Colonic mucosa (tissue), 4 donors: ENCODE measurements around the gene DLGAP1. TPM values are rescaled to one million over a fixed set of nuclear protein-coding genes. Genes with fewer than 3 reads are reported as not detected.

Source experiments
- DNase-seq: peaks from one replicate; pipeline ENCODE4 v3.0.0-alpha.2; 2020
- H3K27ac ChIP-seq: fragments of 200-600 bp; one replicate; pipeline ENCODE4 v1.8.0; 2021
- H3K27me3 ChIP-seq: fragments of 200-600 bp; one replicate; pipeline ENCODE4 v1.8.0; 2021
- H3K36me3 ChIP-seq: fragments of 200-600 bp; one replicate; pipeline ENCODE4 v1.8.0; 2021
- H3K4me1 ChIP-seq: fragments of 200-600 bp; one replicate; pipeline ENCODE4 v1.8.0; 2021; ENCODE audit warnings: mild to moderate bottlenecking
- H3K4me3 ChIP-seq: fragments of 200-600 bp; one replicate; pipeline ENCODE4 v1.8.0; 2021
- H3K9ac ChIP-seq, 2 donors: one replicate each; pipeline ENCODE4 v1.7.0; 2013; ENCODE audit warnings: control low read depth in 2 of 2, low read depth in 2 of 2, low read length in 2 of 2
- H3K9me3 ChIP-seq: fragments of 200-600 bp; one replicate; pipeline ENCODE4 v1.8.0; 2021
- intact Hi-C: fragments of 100-400 bp; cut with DNase I; formaldehyde crosslinking; loops from one replicate; pipeline ENCODE4 v1.14.1; 2022
- total RNA-seq, 2 donors: library from RNA; stranded (reverse); fragmentation: NEBNext Ultra II Directional in 1 of 2; extraction: Animal tissue kit (Norgen Biotek cat#: 25700) in 1 of 2; gene quantifications; one replicate each; pipeline ENCODE4 v1.2.1, GENCODE V29; 2021
- TF ChIP-seq, protein P1 (sequence below): fragments of 200-600 bp; IDR thresholded peaks from one replicate; pipeline ENCODE4 v1.8.0; 2022; ENCODE audit warnings: antibody characterized with exemption, mild to moderate bottlenecking
- donor health status: healthy.
- donor health status: DM: no; HTN: no; CAD: no.
- donor health status: DM: no; HTN: no; CAD: no.

The DLGAP1 gene
- total RNA-seq, 2 donors from 2014 or later = 0.25 to 0.50 TPM

- no peak for DNase-seq
- Histone ChIP-seq H3K27ac (no peak overlapping the region), H3K36me3 (no peaks in the 10 kb centered on the region), H3K9ac (no peak overlapping the region), H3K27me3 (no peaks in the 10 kb centered on the region), H3K4me3 (no peak overlapping the region), H3K9me3 (no peaks in the 10 kb centered on the region), H3K4me1 (no peaks in the 10 kb centered on the region)
- intact Hi-C loops = no loop called here
- TF ChIP-seq, protein P1, sequence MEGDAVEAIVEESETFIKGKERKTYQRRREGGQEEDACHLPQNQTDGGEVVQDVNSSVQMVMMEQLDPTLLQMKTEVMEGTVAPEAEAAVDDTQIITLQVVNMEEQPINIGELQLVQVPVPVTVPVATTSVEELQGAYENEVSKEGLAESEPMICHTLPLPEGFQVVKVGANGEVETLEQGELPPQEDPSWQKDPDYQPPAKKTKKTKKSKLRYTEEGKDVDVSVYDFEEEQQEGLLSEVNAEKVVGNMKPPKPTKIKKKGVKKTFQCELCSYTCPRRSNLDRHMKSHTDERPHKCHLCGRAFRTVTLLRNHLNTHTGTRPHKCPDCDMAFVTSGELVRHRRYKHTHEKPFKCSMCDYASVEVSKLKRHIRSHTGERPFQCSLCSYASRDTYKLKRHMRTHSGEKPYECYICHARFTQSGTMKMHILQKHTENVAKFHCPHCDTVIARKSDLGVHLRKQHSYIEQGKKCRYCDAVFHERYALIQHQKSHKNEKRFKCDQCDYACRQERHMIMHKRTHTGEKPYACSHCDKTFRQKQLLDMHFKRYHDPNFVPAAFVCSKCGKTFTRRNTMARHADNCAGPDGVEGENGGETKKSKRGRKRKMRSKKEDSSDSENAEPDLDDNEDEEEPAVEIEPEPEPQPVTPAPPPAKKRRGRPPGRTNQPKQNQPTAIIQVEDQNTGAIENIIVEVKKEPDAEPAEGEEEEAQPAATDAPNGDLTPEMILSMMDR = no peak
These were observed 775.9 kb downstream of the DLGAP1 start for GRCh38 chr18:3679241-3679640.

DNA sequence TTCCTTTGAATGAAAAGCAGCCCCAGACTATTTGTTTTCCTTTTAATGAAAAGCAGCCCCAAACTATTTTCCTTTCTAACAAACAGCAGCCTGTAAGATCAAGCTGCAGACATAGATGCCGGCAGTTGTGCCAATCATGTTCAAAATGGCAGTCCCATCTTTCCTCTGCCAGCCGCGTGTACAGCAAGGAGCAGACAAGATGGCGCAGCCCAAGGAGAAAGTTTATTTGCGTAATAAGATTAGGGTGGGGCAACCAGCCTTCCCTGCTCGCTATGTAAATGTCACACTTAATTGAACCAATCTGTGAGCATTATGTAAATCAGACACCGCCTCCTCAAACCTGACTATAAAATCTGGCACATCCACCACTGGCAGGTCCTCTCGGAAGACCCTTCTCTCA lies 779.1 kb downstream of the DLGAP1 start:
- no peaks in the 10 kb centered on the region for H3K27me3 ChIP-seq
- no peak for DNase-seq
- TF ChIP-seq, protein P1 = no peak
- no peak overlapping the region for H3K27ac ChIP-seq
- no peaks in the 10 kb centered on the region for H3K9me3 ChIP-seq
- intact Hi-C loops = no loop called here
- no peak overlapping the region for H3K4me3 ChIP-seq
- H3K36me3 ChIP-seq = no peaks in the 10 kb centered on the region
- no peak overlapping the region for H3K9ac ChIP-seq
- H3K4me1 ChIP-seq = peaks cover 3% of the 10 kb centered on the region

DNA sequence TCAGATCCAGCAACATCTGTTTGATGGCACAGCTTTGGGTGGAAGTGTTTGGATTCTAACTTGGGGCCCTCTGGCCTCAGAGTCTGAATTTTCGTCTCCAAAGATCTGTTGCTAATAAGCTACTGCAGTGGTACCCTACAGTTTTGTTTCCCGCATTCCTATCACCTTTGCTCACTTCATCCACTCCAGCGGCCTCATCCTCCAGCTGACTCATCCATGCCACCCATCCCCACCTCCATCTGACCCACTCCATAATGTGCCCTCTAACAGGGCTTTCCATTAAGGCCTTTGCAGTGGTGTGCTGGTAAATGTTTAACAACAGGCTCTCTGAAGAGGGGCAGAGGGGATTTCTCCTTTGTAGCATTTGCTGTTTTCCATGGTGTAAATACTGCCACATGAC lies 779.7 kb downstream of the DLGAP1 start:
- no peaks in the 10 kb centered on the region for H3K36me3 ChIP-seq
- H3K9ac ChIP-seq = no peak overlapping the region
- intact Hi-C loops = no loop called here
- DNase-seq = no peak
- no peaks in the 10 kb centered on the region for H3K9me3 ChIP-seq
- no peak overlapping the region for H3K27ac ChIP-seq
- no peaks in the 10 kb centered on the region for H3K27me3 ChIP-seq
- TF ChIP-seq, protein P1 = no peak
- no peak overlapping the region for H3K4me3 ChIP-seq
- peaks cover 3% of the 10 kb centered on the region for H3K4me1 ChIP-seq

DNA sequence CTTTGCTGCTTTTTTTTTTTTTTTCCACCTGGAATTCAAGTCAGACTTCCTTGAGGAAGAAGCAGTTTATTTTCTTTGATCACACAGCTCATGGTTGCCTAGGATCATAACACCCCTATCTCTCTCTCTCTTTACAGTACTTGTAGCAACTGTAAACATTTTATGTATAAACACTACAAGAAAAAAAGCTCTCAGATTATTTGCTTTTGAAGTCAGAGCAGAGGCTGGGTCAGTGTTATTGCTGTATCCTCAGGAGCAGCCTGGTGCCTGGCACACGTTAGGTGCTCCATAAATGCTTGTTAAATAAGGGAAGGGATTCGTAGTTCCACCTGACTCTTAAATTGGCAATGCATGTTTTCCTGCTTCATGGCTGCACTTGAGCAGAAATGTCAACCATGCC lies 783.9 kb downstream of the DLGAP1 start:
- Histone ChIP-seq H3K27me3 (no peaks in the 10 kb centered on the region), H3K27ac (peak overlapping the region; percentile 44), H3K4me1 (peaks cover 3% of the 10 kb centered on the region), H3K9ac (no peak overlapping the region), H3K36me3 (no peaks in the 10 kb centered on the region), H3K9me3 (no peaks in the 10 kb centered on the region), H3K4me3 (no peak overlapping the region)
- DNase-seq = peak; percentile 56
- intact Hi-C loops = no loop called here
- TF ChIP-seq, protein P1 = no peak

DNA sequence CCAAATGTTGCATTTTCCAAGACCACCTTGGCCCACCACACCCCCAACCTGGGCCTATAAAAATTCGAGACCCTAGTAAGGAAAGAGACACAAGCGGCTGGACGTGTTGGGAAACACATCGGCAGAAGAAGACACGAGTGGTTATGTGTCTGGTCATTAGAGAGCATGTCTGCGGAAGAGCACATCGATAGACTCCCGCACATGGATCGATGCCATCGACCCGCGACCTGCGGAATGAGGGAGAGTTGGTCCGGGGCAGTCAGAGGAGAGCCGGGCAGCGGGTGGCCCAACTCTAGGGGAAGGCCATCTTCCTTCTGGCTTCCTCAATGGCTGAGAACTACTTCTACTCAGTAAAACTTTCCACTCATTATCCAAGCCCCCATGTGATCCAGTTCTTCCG lies 785.7 kb downstream of the DLGAP1 start:
- Histone ChIP-seq H3K9ac (no peak overlapping the region), H3K4me3 (no peak overlapping the region), H3K4me1 (peaks cover 8% of the 10 kb centered on the region), H3K27ac (no peak overlapping the region), H3K36me3 (no peaks in the 10 kb centered on the region), H3K9me3 (no peaks in the 10 kb centered on the region), H3K27me3 (no peaks in the 10 kb centered on the region)
- intact Hi-C loops = loop anchor here (5.0 kb wide), 4 partner anchors 77 to 387 kb away; no protein-coding TSS in a partner anchor
- TF ChIP-seq, protein P1 = no peak
- DNase-seq = no peak
